HTR-8/SVneo (cell line): ENCODE data around the gene NAV2.

Experiments
- DNase-seq: peaks from one replicate; pipeline ENCODE4 v3.0.0; 2011; ENCODE audit warnings: low spot score, mixed read lengths; ENCODE audit not compliant: insufficient read length
- FAIRE-seq: peaks from 2 replicates; lab custom pipeline; 2011; peaks lifted over from hg19 to GRCh38; lab: Jason Lieb, UNC

NAV2 gene

GRCh38 chr11:19849947-19850593 lies 137.4 kb downstream of the NAV2 start:
- FAIRE-seq, result no peak
- DNase-seq, result no peak

GRCh38 chr11:19852288-19852687 lies 139.7 kb downstream of the NAV2 start:
- DNase-seq, result no peak
- no peak for FAIRE-seq

- no peak for DNase-seq
- no peak for FAIRE-seq
Observed at GRCh38 chr11:19853016-19853415, 140.4 kb downstream of the NAV2 start.

- no peak for DNase-seq
- no peak for FAIRE-seq
Observed at GRCh38 chr11:19853920-19854319, 141.3 kb downstream of the NAV2 start.

GRCh38 chr11:19861171-19861570 lies 148.5 kb downstream of the NAV2 start:
- DNase-seq (peak; percentile 7), FAIRE-seq (no peak)

- DNase-seq (no peak), FAIRE-seq (no peak)
Observed at GRCh38 chr11:19862091-19862490, 149.5 kb downstream of the NAV2 start.

- DNase-seq (no peak), FAIRE-seq (no peak)
Observed at GRCh38 chr11:19864141-19865140, 151.8 kb downstream of the NAV2 start.

- FAIRE-seq, result no peak
- no peak for DNase-seq
Observed at GRCh38 chr11:19866037-19866436, 153.4 kb downstream of the NAV2 start.

GRCh38 chr11:19866521-19866920 lies 153.9 kb downstream of the NAV2 start:
- FAIRE-seq (no peak), DNase-seq (no peak)

- FAIRE-seq, result no peak
- no peak for DNase-seq
Observed at GRCh38 chr11:19867064-19867463, 154.4 kb downstream of the NAV2 start.

GRCh38 chr11:19868281-19868821 lies 155.7 kb downstream of the NAV2 start:
- DNase-seq (peak; percentile 8), FAIRE-seq (no peak)

- FAIRE-seq (no peak), DNase-seq (no peak)
Observed at GRCh38 chr11:19868871-19869270, 156.2 kb downstream of the NAV2 start.

GRCh38 chr11:19869466-19869865 lies 156.8 kb downstream of the NAV2 start:
- FAIRE-seq, result no peak

GRCh38 chr11:19869946-19870589 lies 157.4 kb downstream of the NAV2 start:
- FAIRE-seq (no peak), DNase-seq (no peak)

More at GRCh38 chr11:19869466-19869865, 156.8 kb downstream of the NAV2 start:
- DNase-seq, result no peak

- FAIRE-seq, result no peak
- no peak for DNase-seq
Observed at GRCh38 chr11:19871531-19871930, 158.9 kb downstream of the NAV2 start.

GRCh38 chr11:19872512-19873145 lies 160.0 kb downstream of the NAV2 start:
- FAIRE-seq, result no peak
- DNase-seq, result no peak

- DNase-seq (no peak), FAIRE-seq (no peak)
Observed at GRCh38 chr11:19873730-19874129, 161.1 kb downstream of the NAV2 start.

GRCh38 chr11:19874266-19874665 lies 161.6 kb downstream of the NAV2 start:
- FAIRE-seq, result no peak

GRCh38 chr11:19876750-19877149 lies 164.1 kb downstream of the NAV2 start:
- FAIRE-seq (no peak), DNase-seq (no peak)

More at GRCh38 chr11:19874266-19874665, 161.6 kb downstream of the NAV2 start:
- DNase-seq, result no peak

GRCh38 chr11:19878520-19878919 lies 165.9 kb downstream of the NAV2 start:
- DNase-seq, result no peak
- FAIRE-seq, result no peak
